A549 (cell line): Measurements from ENCODE around the gene TXNRD2. TPM values are rescaled to one million over a fixed set of nuclear protein-coding genes. Genes with fewer than 3 reads are reported as not detected.

Experiments
- ATAC-seq, 2 experiments: fragments of 200-7000 bp in 1 of 2; fragments of >200 bp in 1 of 2; cut with Nextera tagmentation in 1 of 2; cut with Tn5 transposase in 1 of 2; 3 replicates each; pipeline versions ENCODE4 v1.8.0 to v1.9.1; 2018 to 2020; ENCODE audit warnings: mild to moderate bottlenecking in 1 of 2, moderate library complexity in 1 of 2
- CTCF ChIA-PET: fragments of 300-600 bp; sonication (Branson Sonifier 250); formaldehyde crosslinking; extraction: SDS; loops from one replicate; lab custom pipeline; 2021; ENCODE audit warnings: antibody characterized with exemption, inconsistent platforms; lab: Yijun Ruan, JAX
- POLR2A ChIA-PET: fragments of 350-600 bp; formaldehyde crosslinking; extraction: SDS; loops from one replicate; lab custom pipeline; 2021; ENCODE audit warnings: antibody characterized with exemption, inconsistent platforms; lab: Yijun Ruan, JAX
- DNase-seq, 2 experiments: peaks; one replicate each; pipeline versions ENCODE4 v3.0.0 to v3.0.0-alpha.2; 2011 to 2016; ENCODE audit warnings: low read depth in 1 of 2, low spot score in 1 of 2
- FAIRE-seq: peaks from 2 replicates; lab custom pipeline; 2011; peaks lifted over from hg19 to GRCh38; lab: Jason Lieb, UNC
- H3K27ac ChIP-seq, 2 experiments: fragments of >200 bp; sonication (Bioruptor Twin); formaldehyde crosslinking; 3 replicates each; pipeline ENCODE4 v1.5.1; 2016 to 2017
- H3K4me1 ChIP-seq: fragments of >200 bp; sonication (Bioruptor Twin); formaldehyde crosslinking; 3 replicates; pipeline ENCODE4 v1.6.1; 2016
- H3K4me2 ChIP-seq: fragments of >200 bp; sonication (Bioruptor Twin); formaldehyde crosslinking; 3 replicates; pipeline ENCODE4 v1.6.1; 2016
- H3K4me3 ChIP-seq: fragments of >200 bp; sonication (Bioruptor Twin); formaldehyde crosslinking; 3 replicates; pipeline ENCODE4 v1.5.1; 2016
- H3K9me3 ChIP-seq: fragments of >200 bp; sonication (Bioruptor Twin); formaldehyde crosslinking; 3 replicates; pipeline ENCODE4 v1.6.1; 2016
- BCL3 ChIP-seq: fragments of >200 bp; sonication (Bioruptor Twin); formaldehyde crosslinking; IDR thresholded peaks from 3 replicates; pipeline ENCODE4 v1.6.1; 2016
- BHLHE40 ChIP-seq: IDR thresholded peaks from 2 replicates; pipeline ENCODE4 v1.6.1; 2012; ENCODE audit warnings: low read depth, low read length, inconsistent platforms
- EP300 ChIP-seq, 2 experiments: fragments of >200 bp; sonication (Bioruptor Twin); formaldehyde crosslinking; IDR thresholded peaks; 2 replicates in 1 of 2; 3 replicates in 1 of 2; pipeline ENCODE4 v1.6.1; 2016 to 2017
- ESRRA ChIP-seq: fragments of 150-350 bp; IDR thresholded peaks from 2 replicates; pipeline ENCODE4 v1.6.1; 2014; ENCODE audit warnings: mild to moderate bottlenecking, low read length, borderline replicate concordance
- HDAC2 ChIP-seq: fragments of 200-600 bp; sonication (generic); IDR thresholded peaks from 2 replicates; pipeline ENCODE4 v1.6.1; 2016
- HMGXB4 ChIP-seq: fragments of 250-450 bp; sonication (Bioruptor Pico); IDR thresholded peaks from 2 replicates; pipeline ENCODE4 v1.5.0; 2021; ENCODE audit warnings: mild to moderate bottlenecking, moderate library complexity, borderline replicate concordance
- HOXB13 ChIP-seq: fragments of 250-450 bp; sonication (Bioruptor Pico); IDR thresholded peaks from 2 replicates; pipeline ENCODE4 v1.5.0; 2020; ENCODE audit warnings: low read depth, mild to moderate bottlenecking, moderate library complexity
- MAFK ChIP-seq: fragments of 450-650 bp; IDR thresholded peaks from 2 replicates; pipeline ENCODE4 v1.6.1; 2014; ENCODE audit not compliant: partially characterized antibody
- NPAS2 ChIP-seq: fragments of 250-450 bp; sonication (Bioruptor Pico); IDR thresholded peaks from 2 replicates; pipeline ENCODE4 v1.8.0; 2022; ENCODE audit warnings: mild to moderate bottlenecking, moderate library complexity, borderline replicate concordance
- NR3C1 ChIP-seq: fragments of >200 bp; sonication (Bioruptor Twin); formaldehyde crosslinking; IDR thresholded peaks from 3 replicates; pipeline ENCODE4 v1.6.1; 2017
- PHF8 ChIP-seq: fragments of 200-600 bp; sonication (generic); IDR thresholded peaks from 2 replicates; pipeline ENCODE4 v1.6.1; 2016; ENCODE audit warnings: low read depth, mild to moderate bottlenecking, antibody characterized with exemption, moderate library complexity, borderline replicate concordance
- RAD21 ChIP-seq, 2 experiments: fragments of >200 bp in 1 of 2; sonication (Bioruptor Twin) in 1 of 2; formaldehyde crosslinking in 1 of 2; IDR thresholded peaks in 1 of 2; conservative IDR thresholded peaks in 1 of 2; 2 replicates in 1 of 2; 3 replicates in 1 of 2; pipeline ENCODE4 v1.6.1; 2012 to 2018; ENCODE audit warnings: inconsistent platforms in 1 of 2
- RARB ChIP-seq: fragments of 250-450 bp; sonication (Bioruptor Pico); IDR thresholded peaks from 2 replicates; pipeline ENCODE4 v1.8.0; 2021; ENCODE audit warnings: mild to moderate bottlenecking, moderate library complexity
- REST ChIP-seq: fragments of 200-600 bp; sonication (generic); IDR thresholded peaks from 2 replicates; pipeline ENCODE4 v1.6.1; 2016; ENCODE audit warnings: antibody characterized with exemption, mild to moderate bottlenecking, moderate library complexity
- RFX5 ChIP-seq: fragments of 450-650 bp; IDR thresholded peaks from 2 replicates; pipeline ENCODE4 v1.7.1; 2014; ENCODE audit warnings: antibody characterized with exemption, mild to moderate bottlenecking, moderate library complexity
- SREBF2 ChIP-seq: fragments of 450-650 bp; IDR thresholded peaks from 2 replicates; pipeline ENCODE4 v1.6.1; 2014; ENCODE audit warnings: mild to moderate bottlenecking, moderate library complexity
- TFCP2L1 ChIP-seq: fragments of 250-450 bp; sonication (Bioruptor Pico); IDR thresholded peaks from 2 replicates; pipeline ENCODE4 v1.5.0; 2021; ENCODE audit warnings: mild to moderate bottlenecking
- ZNF302 ChIP-seq: fragments of 250-450 bp; sonication (Bioruptor Pico); IDR thresholded peaks from 2 replicates; pipeline ENCODE4 v1.9.0; 2021; ENCODE audit warnings: inconsistent platforms, mild to moderate bottlenecking, moderate library complexity
- ZSCAN20 ChIP-seq: fragments of 250-450 bp; sonication (Bioruptor Pico); IDR thresholded peaks from 2 replicates; pipeline ENCODE4 v1.8.0; 2022; ENCODE audit warnings: mild to moderate bottlenecking, moderate library complexity
- WGBS: methylation state at CpG from one replicate; pipeline ENCODE4 v1.1.6; 2017; ENCODE audit errors: missing lambda C conversion rate; 5-methylcytosine and 5-hydroxymethylcytosine counted together
- polyA plus RNA-seq, 4 experiments: library from polyadenylated mRNA; depleted of rRNA in 3 of 4; stranded (reverse); fragments of >200 nt; fragmentation: RNase III in 1 of 4; extraction: RNeasy Plus Mini Kit Qiagen cat#74134 plus additional on column Dnase treatment in 1 of 4; gene quantifications; 2 replicates in 3 of 4; 3 replicates in 1 of 4; pipeline ENCODE4 v1.2.3, GENCODE V29; 2011 to 2017

The TXNRD2 gene
- polyA plus RNA-seq, 2 of the 4 experiments (the other 2 are of a cell fraction), result 16.3 to 25.6 TPM

GRCh38 chr22:19898145-19898544, 43.5 kb downstream of the TXNRD2 start:
- 92% methylated on average over 5 of the region's 7 CpGs for WGBS
- Histone ChIP-seq H3K27ac (no peak overlapping the region), H3K4me1 (no peaks in the 10 kb centered on the region), H3K9me3 (no peaks in the 10 kb centered on the region), H3K4me3 (no peak overlapping the region), H3K4me2 (no peak overlapping the region)
- TF ChIP-seq TFCP2L1 (CRISPR knock-in tag), result no peak
- no peak for TF ChIP-seq PHF8
- TF ChIP-seq HDAC2, result no peak
- TF ChIP-seq BCL3, result no peak
- no peak for TF ChIP-seq EP300 (IDR thresholded peaks at IDR 0.05)
- no peak for TF ChIP-seq RFX5
- TF ChIP-seq ZSCAN20 (CRISPR knock-in tag), result no peak
- no peak for TF ChIP-seq ESRRA
- TF ChIP-seq SREBF2, result no peak
- ATAC-seq (no peak), DNase-seq (no peak), FAIRE-seq (no peak)
- CTCF ChIA-PET, result interaction anchor here (2.1 to 4.1 kb wide), 2 partner anchors 142 to 168 kb away, joined by 5 to 18 read pairs; no protein-coding TSS in a partner anchor
- POLR2A ChIA-PET, result no interaction called here

- ChIA-PET CTCF (interaction anchor here (1.8 to 4.1 kb wide), 2 partner anchors 13 to 168 kb away, joined by 9 to 18 read pairs; no protein-coding TSS in a partner anchor), POLR2A (no interaction called here)
- WGBS, result 90% methylated on average over 6 of the region's 16 CpGs
- Histone ChIP-seq H3K4me1 (no peaks in the 10 kb centered on the region), H3K4me2 (no peak overlapping the region), H3K9me3 (no peaks in the 10 kb centered on the region), H3K4me3 (no peak overlapping the region), H3K27ac (no peak overlapping the region)
- no peak for FAIRE-seq
- no peak for ATAC-seq
- TF ChIP-seq ZSCAN20 (CRISPR knock-in tag) (no peak), HMGXB4 (CRISPR knock-in tag) (no peak), REST (no peak)
- no peak for DNase-seq
These were observed 43.9 kb downstream of the TXNRD2 start for GRCh38 chr22:19897726-19898125.

- Histone ChIP-seq H3K27ac (no peak overlapping the region), H3K4me2 (no peak overlapping the region), H3K4me3 (no peak overlapping the region)
- WGBS, result 87% methylated on average over 5 of the region's 15 CpGs
- CTCF ChIA-PET, result interaction anchor here (0.7 to 4.1 kb wide), 6 partner anchors 9 to 233 kb away, joined by 3 to 18 read pairs (median 4); no protein-coding TSS in a partner anchor
- ATAC-seq, result peak in 1 of 2 experiments; percentile 31; a peak in 3 of 6 replicates
- no peak for DNase-seq
- TF ChIP-seq NR3C1, result no peak
- no peak for TF ChIP-seq NPAS2 (CRISPR knock-in tag)
- TF ChIP-seq ZNF302 (CRISPR knock-in tag), result no peak
- no peak for TF ChIP-seq TFCP2L1 (CRISPR knock-in tag)
- no peak for TF ChIP-seq RFX5
- no peak for TF ChIP-seq RAD21 (conservative IDR thresholded peaks at IDR 0.05 in 1 of 2, IDR thresholded peaks at IDR 0.05 in 1 of 2)
- TF ChIP-seq RARB (CRISPR knock-in tag), result no peak
- no peak for TF ChIP-seq HOXB13 (CRISPR knock-in tag)
- TF ChIP-seq BCL3, result no peak
- no peak for TF ChIP-seq MAFK
- TF ChIP-seq BHLHE40, result no peak
- no peak for TF ChIP-seq ESRRA
- TF ChIP-seq, all 56 proteins: peak for 0
- Histone ChIP-seq H3K9me3 (no peaks in the 10 kb centered on the region), H3K4me1 (peaks cover 3% of the 10 kb centered on the region; the same call in 2 of the 3 replicates)
- no peak for FAIRE-seq
- POLR2A ChIA-PET, result no interaction called here
These were observed 44.8 kb downstream of the TXNRD2 start for GRCh38 chr22:19896665-19897355.
